Astrocyte of the spinal cord (primary cell): ENCODE data around the gene ACAD9.

Source experiments
- DNase-seq: peaks from one replicate; pipeline ENCODE4 v3.0.0; 2011; ENCODE audit warnings: low read depth, low spot score
- H3K4me3 ChIP-seq: 2 replicates; pipeline ENCODE4 v1.5.1; 2011; ENCODE audit warnings: low read depth, mild to moderate bottlenecking, low read length, moderate library complexity
- CTCF ChIP-seq: IDR thresholded peaks from 2 replicates; pipeline ENCODE4 v1.5.1; 2012; ENCODE audit warnings: low read depth, mild to moderate bottlenecking, low read length, inconsistent platforms
- in situ Hi-C: cut with HindIII; loops from 2 replicates; pipeline ENCODE4 v1.10.0; 2017; ENCODE audit warnings: low sequenced_read_pairs

The ACAD9 gene

GRCh38 chr3:128935922-128936321, 56.5 kb downstream of the ACAD9 start:
- in situ Hi-C loops = no loop called here

GRCh38 chr3:128936341-128936740, 56.9 kb downstream of the ACAD9 start:
- TF ChIP-seq CTCF = no peak
- no peak for DNase-seq
- in situ Hi-C loops = no loop called here
- no peak overlapping the region for H3K4me3 ChIP-seq

More at GRCh38 chr3:128935922-128936321, 56.5 kb downstream of the ACAD9 start:
- TF ChIP-seq CTCF = no peak
- DNase-seq = no peak
- no peak overlapping the region for H3K4me3 ChIP-seq

DNA sequence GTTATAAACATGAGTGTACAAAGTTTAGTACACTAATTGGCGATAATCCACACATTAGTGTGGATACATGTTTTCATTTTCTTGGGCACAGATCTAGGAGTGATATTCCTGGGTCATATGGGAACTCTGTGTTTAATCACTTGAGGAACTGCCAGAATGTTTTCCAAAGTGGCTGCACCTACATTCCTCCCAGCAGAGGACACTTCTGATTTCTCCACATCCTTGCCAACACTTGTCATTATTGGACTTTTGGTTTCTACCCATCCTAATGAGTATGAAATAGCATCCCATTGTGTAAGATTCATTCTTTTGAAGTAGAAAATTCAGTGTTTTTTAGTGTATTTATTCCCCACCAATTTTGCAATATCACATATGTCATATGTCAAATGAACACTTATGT, 60.8 kb downstream of the ACAD9 start:
- TF ChIP-seq CTCF = no peak
- no peak overlapping the region for H3K4me3 ChIP-seq
- in situ Hi-C loops = no loop called here
- DNase-seq = no peak

GRCh38 chr3:128942161-128942952, 62.9 kb downstream of the ACAD9 start:
- DNase-seq = no peak
- no peak for TF ChIP-seq CTCF
- in situ Hi-C loops = no loop called here
- no peak overlapping the region for H3K4me3 ChIP-seq

DNA sequence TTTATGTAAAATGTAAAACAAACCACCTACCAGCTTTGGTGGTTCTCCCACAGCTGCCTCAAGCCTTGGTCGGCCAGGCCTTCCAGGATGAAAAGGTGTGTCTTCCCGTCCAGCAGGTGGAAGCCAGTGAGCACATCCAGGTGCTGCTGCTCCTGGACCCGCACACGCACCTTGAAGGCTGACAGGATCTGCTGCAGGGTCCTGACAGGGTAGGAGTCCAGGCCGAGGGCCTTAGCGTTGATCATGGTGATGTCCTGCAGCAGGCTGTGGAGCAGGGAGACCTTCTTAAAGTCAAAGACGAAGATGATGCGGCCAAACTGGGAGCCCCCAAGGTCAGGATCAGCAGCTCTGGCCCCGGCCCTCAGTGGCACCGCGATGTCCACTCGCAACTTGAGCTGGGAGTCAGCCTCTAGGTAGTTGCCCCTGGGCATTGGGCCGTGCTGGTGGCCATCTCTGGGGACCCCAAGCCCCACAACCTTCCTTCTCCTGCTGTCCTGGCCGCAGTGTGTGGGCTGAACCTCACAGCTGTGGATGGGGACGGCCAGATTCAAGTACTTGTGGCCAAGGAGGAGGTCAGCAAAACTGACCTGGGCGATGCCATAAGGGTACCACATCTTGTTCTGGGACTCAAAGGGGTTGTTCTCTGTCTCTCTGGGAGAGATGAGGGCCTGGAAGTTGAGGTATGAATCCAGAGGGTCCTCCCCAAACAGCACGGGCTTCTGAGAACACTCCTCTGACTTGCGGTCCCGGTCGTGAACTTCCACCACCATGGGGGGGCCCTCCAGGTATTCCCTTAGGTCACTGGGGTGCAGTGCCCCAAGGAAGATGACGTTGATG, 65.8 kb downstream of the ACAD9 start:
- no peak overlapping the region for H3K4me3 ChIP-seq
- in situ Hi-C loops = no loop called here
- DNase-seq = no peak
- TF ChIP-seq CTCF = no peak

GRCh38 chr3:128945878-128946175, 66.4 kb downstream of the ACAD9 start:
- no peak overlapping the region for H3K4me3 ChIP-seq
- in situ Hi-C loops = no loop called here
- no peak for TF ChIP-seq CTCF
- no peak for DNase-seq
